Activated naive CD4-positive, alpha-beta T cell (primary cell): Measurements from ENCODE around the gene MPPED1.

Experiments used
- DNase-seq, 4 experiments: peaks; one replicate each; lab custom pipeline; 2025; lab: John Stamatoyannopoulos, UW

MPPED1 gene

GRCh38 chr22:43498856-43499253 is 87.0 kb downstream of the MPPED1 start:
- DNase-seq: no peak

DNA sequence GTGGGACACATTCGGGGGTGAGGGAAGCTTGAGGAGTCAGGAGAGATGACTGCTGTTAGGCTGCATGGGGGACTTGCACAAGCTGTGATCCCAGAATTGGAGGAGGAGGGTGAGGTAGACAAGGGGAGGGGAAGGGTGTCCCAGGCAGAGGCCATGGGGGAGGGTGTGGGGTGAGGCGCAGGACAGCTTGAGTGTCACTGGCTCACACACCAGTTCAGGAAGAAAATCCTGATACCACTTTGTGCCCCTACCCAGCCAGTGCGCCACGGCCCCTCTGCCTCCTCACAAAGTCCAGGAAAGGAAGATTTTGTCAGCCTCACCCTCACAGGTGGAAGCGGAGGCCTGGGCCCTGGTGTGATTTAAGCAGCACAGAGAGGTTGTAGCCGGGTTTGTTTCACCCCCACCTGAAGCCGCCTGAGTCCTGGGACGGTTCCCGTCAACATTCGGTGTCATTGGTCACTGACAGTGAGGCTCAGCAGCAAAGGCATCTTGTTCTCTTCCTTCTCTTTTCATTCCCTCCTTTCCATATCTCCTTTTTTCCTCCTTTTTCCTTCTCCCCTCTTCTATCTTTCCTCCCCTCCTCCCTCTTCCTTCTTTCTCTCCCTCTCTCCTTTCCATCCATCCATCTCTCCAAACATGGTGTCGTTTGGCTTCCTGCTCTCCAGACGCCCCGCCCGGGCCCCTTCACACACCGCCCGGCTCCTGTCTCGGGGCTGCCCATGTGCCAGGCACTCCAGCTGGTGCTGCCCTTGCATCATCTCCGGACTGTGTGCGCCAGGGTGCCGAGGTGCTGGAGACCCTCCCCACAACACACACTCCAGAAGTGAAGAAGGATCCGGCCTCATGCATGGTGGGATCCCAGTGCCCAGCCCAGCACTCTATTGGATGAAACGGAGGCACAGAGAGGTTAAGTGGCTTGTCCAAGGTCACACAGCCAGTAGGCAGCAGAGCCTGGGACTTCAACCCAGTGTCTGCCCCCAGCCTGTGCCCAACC is 89.3 kb downstream of the MPPED1 start:
- no peak for DNase-seq

DNA sequence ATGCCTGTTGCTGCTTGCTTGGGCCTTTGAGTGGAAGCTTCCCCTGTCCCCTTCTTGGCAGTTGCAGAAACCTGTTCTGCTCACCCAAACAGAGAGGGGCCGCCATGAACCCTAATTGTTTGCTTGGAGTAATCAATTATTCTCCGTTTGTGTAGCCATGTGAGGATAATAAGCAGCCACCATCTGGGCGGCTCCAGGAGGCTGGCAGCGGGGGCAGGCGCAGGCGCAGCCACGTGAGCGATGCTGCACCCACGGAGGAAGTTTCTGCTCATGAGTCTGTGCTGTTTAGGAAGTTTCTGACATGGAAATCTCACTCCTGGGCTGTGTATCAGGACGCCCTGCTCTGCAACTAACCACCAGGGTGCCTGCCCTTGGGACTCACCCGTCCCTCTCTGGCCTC is 90.1 kb downstream of the MPPED1 start:
- DNase-seq: no peak

DNA sequence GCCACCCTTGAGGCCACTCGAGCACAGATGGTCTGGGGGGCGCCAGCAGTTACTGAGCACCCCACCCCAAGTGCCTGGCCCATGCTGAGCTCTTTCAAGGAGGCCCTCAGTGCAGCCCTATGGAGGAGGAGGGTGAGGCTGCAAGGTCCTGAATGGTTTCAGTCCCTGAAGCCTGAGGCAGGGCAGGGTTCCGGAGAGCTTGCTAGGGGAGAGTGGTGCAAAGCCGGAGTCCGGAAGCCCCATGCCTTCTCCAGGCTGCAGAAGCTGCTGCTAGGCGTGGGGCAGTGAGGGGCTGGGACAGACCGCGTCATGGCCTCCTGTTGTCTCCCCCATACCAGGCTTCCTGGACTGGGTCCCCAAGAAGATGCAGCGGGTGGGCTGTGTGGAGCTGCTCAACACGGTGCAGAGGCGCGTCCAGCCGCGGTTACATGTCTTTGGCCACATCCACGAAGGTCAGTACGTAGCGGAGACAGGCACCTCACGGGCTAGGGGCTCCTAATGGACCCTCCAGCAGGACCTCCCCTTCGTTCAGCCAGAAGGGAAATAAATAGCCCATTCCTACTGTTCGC is 90.6 kb downstream of the MPPED1 start:
- no peak for DNase-seq

- no peak for DNase-seq
Observed at GRCh38 chr22:43504068-43504467, 92.3 kb downstream of the MPPED1 start.

DNA sequence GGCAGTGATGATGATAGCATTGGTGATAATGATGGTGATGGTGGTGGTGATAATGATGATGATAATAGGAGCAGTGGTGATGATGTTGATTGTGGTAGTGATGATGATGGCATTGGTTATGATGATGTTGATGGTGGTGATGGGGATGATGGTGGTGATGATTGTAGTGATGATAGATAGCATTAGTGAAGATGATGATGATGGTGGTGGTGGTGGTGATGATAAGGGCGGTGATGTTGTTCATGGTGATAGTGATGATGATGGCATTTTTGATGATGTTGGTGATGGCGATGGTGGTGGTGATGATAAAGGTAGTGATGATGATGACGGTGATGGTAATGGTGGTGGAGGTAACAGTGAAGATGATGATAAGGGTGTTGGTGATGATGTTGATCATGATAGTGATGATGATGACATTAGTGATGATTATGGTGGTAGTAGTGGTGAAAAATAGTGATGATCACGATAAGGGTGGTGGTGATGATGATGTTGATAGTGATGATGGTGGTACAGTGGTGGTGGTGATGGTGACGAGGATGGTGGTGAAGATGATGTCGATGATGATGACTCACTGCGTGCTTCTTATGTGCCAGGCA is 93.0 kb downstream of the MPPED1 start:
- no peak for DNase-seq

GRCh38 chr22:43505423-43505822 is 93.6 kb downstream of the MPPED1 start:
- no peak for DNase-seq

DNA sequence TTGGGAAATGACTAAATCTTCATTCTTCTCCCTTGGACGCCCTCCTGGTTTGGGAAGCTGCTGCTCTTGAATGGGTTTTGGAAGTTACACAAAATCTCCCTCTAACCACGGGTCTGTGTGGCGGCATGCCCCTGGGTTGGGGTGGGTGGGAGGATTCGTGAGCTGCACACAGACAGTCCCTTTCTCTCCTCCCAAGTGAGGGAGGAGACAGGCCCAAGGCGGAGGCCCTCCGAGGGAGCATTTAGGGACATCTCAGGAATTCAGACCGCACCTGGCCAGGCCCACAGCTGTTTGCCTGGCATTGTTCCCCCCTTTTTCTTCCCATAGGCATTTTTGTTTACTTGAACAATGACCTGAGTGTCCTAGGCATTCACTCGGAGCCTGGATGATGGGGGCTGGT is 94.1 kb downstream of the MPPED1 start:
- DNase-seq: no peak

- no peak for DNase-seq
Observed at GRCh38 chr22:43506487-43506886, 94.7 kb downstream of the MPPED1 start.

GRCh38 chr22:43507235-43507634 is 95.4 kb downstream of the MPPED1 start:
- no peak for DNase-seq

DNA sequence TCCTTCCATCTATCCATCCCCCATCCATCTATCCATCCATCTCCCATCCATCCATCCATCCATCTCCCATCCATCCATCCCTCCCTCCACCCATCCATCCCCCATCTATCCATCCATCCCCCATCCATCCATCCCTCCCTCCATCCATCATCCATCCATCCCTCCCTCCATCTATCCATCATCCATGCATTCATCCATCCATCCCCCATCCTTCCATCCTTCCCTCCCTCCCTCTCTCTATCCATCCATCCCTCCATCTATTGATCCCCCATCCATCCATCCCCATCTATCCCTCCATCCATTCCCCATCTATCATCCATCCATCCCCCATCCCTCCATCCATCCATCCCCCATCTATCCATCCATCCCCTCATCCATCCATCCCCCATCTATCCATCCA is 96.7 kb downstream of the MPPED1 start:
- no peak for DNase-seq

- DNase-seq: no peak
Observed at GRCh38 chr22:43509337-43509736, 97.5 kb downstream of the MPPED1 start.

DNA sequence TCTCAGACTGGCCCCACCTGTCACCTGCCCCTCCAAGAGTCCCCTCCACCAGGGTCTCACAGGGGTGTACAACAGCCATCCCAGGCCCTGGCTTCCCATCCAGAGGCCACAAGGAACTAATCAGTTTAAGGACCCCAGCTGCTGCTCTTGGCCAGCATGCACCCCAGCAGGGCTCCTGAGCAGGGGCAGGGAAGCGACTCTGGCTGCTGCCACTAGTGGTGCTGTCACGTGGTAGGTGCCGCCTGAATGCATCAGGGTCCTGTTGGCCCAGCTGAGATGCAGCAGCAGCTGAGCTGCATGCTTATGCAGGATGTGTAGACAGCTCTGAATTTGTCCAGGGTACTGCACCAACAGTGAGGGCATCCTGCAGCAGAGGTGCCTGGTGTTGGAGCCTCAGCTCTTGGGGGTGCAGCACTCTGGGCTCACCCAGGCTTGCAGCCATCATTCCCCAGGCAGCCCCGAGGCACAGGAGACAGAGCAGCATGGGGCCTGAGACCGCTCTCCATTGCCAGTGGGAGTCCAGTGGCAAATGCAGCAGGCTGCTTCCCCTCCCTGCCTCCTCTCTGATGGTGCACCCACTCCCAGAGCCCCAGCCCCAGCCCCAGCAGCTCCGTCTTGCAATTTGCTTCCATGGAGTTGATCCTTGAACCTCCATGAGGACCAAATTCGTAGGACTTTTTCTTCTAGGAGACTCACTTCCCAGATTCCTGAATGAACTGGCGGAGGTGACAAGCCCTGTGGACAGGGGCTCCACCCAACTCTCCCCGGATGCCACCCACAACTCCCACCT is 98.7 kb downstream of the MPPED1 start:
- DNase-seq: no peak

GRCh38 chr22:43511276-43511910 is 99.6 kb downstream of the MPPED1 start:
- no peak for DNase-seq

GRCh38 chr22:43512279-43512678 is 100.5 kb downstream of the MPPED1 start:
- no peak for DNase-seq

GRCh38 chr22:43514476-43515157 is 102.8 kb downstream of the MPPED1 start:
- no peak for DNase-seq

GRCh38 chr22:43515411-43515810 is 103.6 kb downstream of the MPPED1 start:
- DNase-seq: no peak

- DNase-seq: no peak
Observed at GRCh38 chr22:43515902-43516301, 104.1 kb downstream of the MPPED1 start.

GRCh38 chr22:43516386-43516785 is 104.6 kb downstream of the MPPED1 start:
- no peak for DNase-seq

DNA sequence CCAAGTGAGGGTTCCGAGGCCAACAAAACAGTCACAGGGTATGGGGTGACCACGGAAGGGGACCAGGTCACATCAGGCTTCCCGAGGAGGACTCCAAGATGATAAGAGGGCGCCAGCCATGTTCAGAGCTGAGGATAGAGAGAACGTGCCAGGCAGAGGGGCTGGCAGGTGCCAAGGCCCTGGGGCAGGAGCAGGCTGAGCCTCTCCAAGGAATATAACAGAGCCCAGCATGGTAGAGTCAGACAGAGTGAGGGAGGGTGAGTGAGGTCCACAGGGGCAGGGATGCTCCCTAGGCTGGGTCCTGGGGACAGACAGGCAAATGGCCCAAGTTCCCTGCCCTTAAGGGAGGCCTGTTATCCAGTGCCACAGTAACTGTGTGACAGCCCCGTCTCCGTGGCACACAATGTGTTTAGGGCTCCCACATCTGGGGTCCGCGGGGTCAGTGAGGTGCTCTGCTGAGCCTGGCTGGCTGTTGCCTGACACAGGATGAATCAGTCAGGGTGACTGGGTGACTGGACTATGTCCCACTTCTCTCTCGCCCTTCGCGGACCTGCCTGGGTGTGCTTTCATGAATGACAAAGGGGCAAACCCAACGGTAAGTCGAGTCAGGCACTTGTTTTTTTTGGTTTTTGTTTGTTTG is 105.3 kb downstream of the MPPED1 start:
- no peak for DNase-seq

- DNase-seq: no peak
Observed at GRCh38 chr22:43520632-43521039, 108.8 kb downstream of the MPPED1 start.
